NB4 (cell line): ENCODE results near the gene MAN2A1.
"Not testable (repeated sequence)": the region's sequence is repeated elsewhere in the genome, so short reads cannot be mapped to it uniquely, and the experiment has no call there.

Experiments
- DNase-seq: peaks from one replicate; pipeline ENCODE4 v3.0.0; 2010; ENCODE audit warnings: low read depth
- H3K4me3 ChIP-seq: one replicate; pipeline ENCODE4 v1.5.1; 2011; ENCODE audit warnings: mild to moderate bottlenecking, low read depth, low read length, moderate library complexity
- MYC ChIP-seq: IDR thresholded peaks from 2 replicates; pipeline ENCODE4 v1.6.1; 2011; ENCODE audit warnings: low read depth, low read length
- POLR2A ChIP-seq: IDR thresholded peaks from 2 replicates; pipeline ENCODE4 v1.6.1; 2011; ENCODE audit warnings: mild to moderate bottlenecking; ENCODE audit not compliant: insufficient read length; ENCODE audit errors: extremely low read depth
- TF ChIP-seq, protein P1 (sequence below): IDR thresholded peaks from one replicate; pipeline ENCODE4 v1.5.1; 2012; ENCODE audit warnings: low read depth, low read length
- TF ChIP-seq, protein P2 (sequence below): IDR thresholded peaks from 2 replicates; pipeline ENCODE4 v1.6.1; 2011; ENCODE audit warnings: low read depth, low read length

Gene MAN2A1

DNA sequence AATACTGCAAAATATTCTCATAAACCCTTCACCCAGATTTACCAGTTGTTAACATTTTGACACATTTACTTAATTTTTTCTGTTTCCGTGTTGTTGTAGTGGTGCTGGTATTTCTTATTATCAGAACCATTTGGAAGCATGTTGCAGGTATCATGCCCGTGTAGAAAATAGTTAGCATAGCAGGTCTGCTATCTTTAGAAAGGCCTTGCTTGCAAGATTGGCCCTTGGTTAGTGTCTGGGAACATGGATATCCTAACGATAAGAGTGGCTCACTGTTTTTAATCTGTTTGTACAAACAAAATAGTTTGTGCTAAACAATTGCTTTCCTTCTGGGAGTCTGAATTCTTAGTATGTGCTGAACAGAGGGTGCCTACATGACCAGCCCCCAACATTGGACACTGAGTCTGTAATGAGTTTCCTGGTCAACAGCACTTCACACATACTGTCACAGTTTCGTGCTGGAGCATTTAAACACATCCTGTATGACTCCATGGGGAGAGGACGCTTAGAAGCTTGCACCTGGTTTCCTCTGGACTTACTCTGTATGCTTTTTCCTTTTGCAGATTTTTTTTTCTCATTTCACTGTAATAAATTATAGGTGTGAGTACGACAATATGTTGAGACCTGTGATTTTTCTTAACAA lies 66.9 kb downstream of the MAN2A1 start:
- no peak for DNase-seq
- TF ChIP-seq, protein P1, sequence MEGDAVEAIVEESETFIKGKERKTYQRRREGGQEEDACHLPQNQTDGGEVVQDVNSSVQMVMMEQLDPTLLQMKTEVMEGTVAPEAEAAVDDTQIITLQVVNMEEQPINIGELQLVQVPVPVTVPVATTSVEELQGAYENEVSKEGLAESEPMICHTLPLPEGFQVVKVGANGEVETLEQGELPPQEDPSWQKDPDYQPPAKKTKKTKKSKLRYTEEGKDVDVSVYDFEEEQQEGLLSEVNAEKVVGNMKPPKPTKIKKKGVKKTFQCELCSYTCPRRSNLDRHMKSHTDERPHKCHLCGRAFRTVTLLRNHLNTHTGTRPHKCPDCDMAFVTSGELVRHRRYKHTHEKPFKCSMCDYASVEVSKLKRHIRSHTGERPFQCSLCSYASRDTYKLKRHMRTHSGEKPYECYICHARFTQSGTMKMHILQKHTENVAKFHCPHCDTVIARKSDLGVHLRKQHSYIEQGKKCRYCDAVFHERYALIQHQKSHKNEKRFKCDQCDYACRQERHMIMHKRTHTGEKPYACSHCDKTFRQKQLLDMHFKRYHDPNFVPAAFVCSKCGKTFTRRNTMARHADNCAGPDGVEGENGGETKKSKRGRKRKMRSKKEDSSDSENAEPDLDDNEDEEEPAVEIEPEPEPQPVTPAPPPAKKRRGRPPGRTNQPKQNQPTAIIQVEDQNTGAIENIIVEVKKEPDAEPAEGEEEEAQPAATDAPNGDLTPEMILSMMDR, result no peak
- TF ChIP-seq POLR2A (no peak), MYC (no peak)
- TF ChIP-seq, protein P2, sequence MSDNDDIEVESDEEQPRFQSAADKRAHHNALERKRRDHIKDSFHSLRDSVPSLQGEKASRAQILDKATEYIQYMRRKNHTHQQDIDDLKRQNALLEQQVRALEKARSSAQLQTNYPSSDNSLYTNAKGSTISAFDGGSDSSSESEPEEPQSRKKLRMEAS, result no peak
- no peak overlapping the region for H3K4me3 ChIP-seq

DNA sequence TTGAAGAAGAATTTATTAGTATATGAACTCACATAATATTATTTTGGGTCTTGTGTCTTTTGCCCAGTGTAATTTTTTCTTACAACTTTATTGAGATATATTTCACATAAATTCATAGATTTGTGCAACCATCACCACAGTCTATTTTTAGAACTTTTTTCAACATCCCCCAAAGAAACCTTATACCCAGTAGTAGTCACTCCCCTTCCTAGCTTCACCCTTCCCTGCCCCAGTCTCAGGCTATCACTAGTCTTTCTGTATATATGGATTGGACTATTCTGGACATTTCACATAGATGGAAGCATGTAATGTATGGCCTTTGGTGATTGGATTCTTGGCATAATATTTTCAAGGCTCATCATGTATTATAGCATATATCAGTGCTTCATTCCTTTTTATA lies 67.8 kb downstream of the MAN2A1 start:
- DNase-seq, result no peak
- H3K4me3 ChIP-seq, result no peak overlapping the region
- TF ChIP-seq POLR2A (no peak), MYC (no peak)
- TF ChIP-seq, protein P2, result no peak
- TF ChIP-seq, protein P1, result no peak

DNA sequence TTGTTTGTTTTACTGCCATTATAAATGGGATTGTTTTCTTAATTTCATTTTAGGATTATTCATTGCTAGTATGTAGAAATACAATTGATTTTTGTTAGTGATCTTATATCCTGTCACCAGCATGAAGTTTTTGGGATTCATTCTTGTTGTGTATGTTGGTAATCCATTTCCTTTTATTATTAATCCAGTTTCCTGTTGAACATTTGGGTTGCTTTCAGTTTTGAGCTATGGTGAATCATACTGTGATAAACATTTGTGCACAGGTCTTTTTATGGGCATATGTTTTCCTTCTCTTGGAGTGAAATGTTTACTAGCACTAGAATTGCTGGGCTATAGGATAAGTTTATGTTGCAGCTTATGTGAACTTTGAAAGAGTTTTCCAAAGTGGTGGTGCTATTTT lies 69.6 kb downstream of the MAN2A1 start:
- DNase-seq, result no peak
- TF ChIP-seq, protein P1, result no peak
- TF ChIP-seq, protein P2, result no peak
- TF ChIP-seq MYC (no peak), POLR2A (no peak)
- H3K4me3 ChIP-seq, result no peak overlapping the region

DNA sequence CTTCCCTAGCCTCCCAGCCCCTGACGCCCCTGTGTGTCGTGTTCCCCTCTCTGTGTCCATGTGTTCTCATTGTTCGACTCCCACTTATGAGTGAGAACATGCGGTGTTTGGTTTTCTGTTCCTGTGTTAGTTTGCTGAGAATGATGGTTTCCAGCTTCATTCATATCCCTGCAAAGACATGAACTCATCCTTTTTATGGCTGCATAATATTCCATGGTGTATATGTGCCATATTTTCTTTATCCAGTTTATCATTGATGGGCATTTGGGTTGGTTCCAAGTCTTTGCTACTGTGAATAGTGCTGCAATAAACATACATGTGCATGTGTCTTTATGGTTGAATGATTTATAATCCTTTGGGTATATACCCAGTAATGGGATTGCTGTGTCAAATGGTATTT lies 70.4 kb downstream of the MAN2A1 start:
- not testable (repeated sequence) for DNase-seq

DNA sequence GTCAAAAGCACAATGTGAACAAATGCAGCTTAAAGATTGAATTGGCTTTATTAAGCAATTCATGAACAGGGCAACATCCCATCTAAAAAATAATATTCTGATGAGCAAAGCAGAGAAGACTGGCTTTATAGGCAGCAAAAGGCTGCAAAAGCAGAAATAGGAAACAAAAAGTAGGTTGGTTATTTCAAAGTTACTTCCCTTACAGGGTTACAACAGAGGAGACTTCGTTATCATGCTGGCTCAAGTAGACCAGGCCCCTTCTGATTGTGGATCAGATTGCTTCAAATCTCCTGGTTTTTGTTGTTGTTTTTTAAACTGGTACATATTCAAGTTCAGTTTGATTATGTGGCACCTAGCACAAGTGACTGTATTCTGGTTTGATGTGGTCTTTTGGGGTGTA lies 73.1 kb downstream of the MAN2A1 start:
- H3K4me3 ChIP-seq, result no peak overlapping the region
- TF ChIP-seq POLR2A (no peak), MYC (no peak)
- TF ChIP-seq, protein P1, result no peak
- TF ChIP-seq, protein P2, result no peak
- DNase-seq, result peak; percentile 14

More for the DNA sequence above, 70.4 kb downstream of the MAN2A1 start:
- not testable (repeated sequence) for H3K4me3 ChIP-seq

DNA sequence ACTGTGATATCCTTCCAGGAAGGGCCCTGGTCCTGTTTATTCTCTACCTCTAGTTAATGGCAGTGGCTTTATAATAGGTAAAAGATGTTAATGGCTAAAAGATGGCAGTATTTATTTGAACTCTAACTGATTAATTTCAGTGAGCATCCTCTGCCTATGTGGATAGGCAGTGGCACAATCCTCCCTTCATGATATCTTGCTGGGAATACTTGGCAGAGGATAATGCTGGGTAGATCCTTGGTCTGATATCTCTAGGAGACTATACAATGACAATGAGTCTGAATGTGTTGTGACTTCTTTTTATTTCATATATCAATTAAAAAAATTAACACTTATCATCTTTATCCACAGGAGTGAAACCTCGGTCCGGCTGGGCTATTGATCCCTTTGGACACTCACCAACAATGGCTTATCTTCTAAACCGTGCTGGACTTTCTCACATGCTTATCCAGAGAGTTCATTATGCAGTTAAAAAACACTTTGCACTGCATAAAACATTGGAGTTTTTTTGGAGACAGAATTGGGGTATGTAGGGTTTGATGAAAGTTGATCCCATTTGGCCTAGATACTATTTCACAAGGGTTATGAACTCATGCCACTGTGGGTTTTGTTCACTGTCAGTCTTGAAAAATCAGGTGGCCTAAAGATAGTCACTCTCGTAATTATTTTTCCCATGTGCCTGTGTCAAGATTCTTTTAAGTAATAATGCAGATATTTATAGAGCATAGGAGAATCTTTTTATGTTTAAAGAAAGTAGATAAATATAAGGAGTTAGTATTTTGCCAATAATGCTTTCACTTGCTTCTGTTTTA lies 77.7 kb downstream of the MAN2A1 start:
- H3K4me3 ChIP-seq, result no peak overlapping the region
- TF ChIP-seq, protein P1, result no peak
- no peak for TF ChIP-seq POLR2A
- no peak for DNase-seq
